ENCODE data around the gene ACTBL2.
A peak's percentile ranks its signal among the peaks of the same experiment; 100 is the strongest.

ACTBL2 gene

GRCh38 chr5:57442080-57442839 is 40.4 kb downstream of the ACTBL2 start:
- Histone ChIP-seq H3K4me3 (ENCODE audit: low read length) (peak overlapping the region; percentile 29), H3K36me3 (ENCODE audit: insufficient read depth, low read length) (no peaks in the 10 kb centered on the region), H3K9me3 (replicated peaks; ENCODE audit: low read length) (no peaks in the 10 kb centered on the region), H3K27me3 (ENCODE audit: control insufficient read depth, insufficient read depth, low read length) (no peaks in the 10 kb centered on the region), H3K9ac (ENCODE audit: low read depth, low read length) (peak overlapping the region; percentile 51), H3K4me2 (ENCODE audit: low read length) (peak overlapping the region; percentile 71), H3K4me1 (ENCODE audit: control insufficient read depth, insufficient read depth, low read length) (peaks cover 37% of the 10 kb centered on the region)

DNA sequence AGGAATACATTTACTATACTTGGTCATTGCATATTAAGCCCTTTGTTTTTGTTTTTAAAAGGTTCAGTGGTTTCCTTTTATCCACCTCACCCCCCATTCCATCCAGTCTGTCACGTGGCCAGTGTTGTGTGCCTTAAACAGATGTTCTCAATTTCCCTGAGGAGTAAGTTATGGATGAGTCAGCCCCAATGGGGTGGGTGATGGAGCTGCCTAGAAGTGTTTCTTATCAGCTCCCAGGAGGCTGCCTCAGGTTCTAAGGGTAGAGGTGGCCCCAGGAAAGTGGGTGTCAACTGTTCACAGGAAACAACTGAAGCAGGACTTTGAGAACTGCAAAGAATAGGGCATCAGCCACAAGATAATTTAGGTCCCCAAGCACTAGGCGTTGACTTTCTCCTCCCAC is 41.1 kb downstream of the ACTBL2 start:
- H3K9ac ChIP-seq (ENCODE audit: low read depth, low read length) = peak overlapping the region; percentile 51
- no peaks in the 10 kb centered on the region for H3K36me3 ChIP-seq (ENCODE audit: insufficient read depth, low read length)
- H3K9me3 ChIP-seq (replicated peaks; ENCODE audit: low read length) = no peaks in the 10 kb centered on the region
- H3K27me3 ChIP-seq (ENCODE audit: control insufficient read depth, insufficient read depth, low read length) = no peaks in the 10 kb centered on the region
- H3K4me3 ChIP-seq (ENCODE audit: low read length) = peak overlapping the region; percentile 29
- H3K4me2 ChIP-seq (ENCODE audit: low read length) = peak overlapping the region; percentile 71
- peaks cover 37% of the 10 kb centered on the region for H3K4me1 ChIP-seq (ENCODE audit: control insufficient read depth, insufficient read depth, low read length)

- H3K27me3 ChIP-seq (ENCODE audit: control insufficient read depth, insufficient read depth, low read length) = no peaks in the 10 kb centered on the region
- H3K36me3 ChIP-seq (ENCODE audit: insufficient read depth, low read length) = no peaks in the 10 kb centered on the region
- H3K4me2 ChIP-seq (ENCODE audit: low read length) = no peak overlapping the region
- H3K9ac ChIP-seq (ENCODE audit: low read depth, low read length) = no peak overlapping the region
- no peaks in the 10 kb centered on the region for H3K9me3 ChIP-seq (replicated peaks; ENCODE audit: low read length)
- no peak overlapping the region for H3K4me3 ChIP-seq (ENCODE audit: low read length)
- H3K4me1 ChIP-seq (ENCODE audit: control insufficient read depth, insufficient read depth, low read length) = peaks cover 53% of the 10 kb centered on the region
These were observed 43.0 kb downstream of the ACTBL2 start for GRCh38 chr5:57439601-57440000.

DNA sequence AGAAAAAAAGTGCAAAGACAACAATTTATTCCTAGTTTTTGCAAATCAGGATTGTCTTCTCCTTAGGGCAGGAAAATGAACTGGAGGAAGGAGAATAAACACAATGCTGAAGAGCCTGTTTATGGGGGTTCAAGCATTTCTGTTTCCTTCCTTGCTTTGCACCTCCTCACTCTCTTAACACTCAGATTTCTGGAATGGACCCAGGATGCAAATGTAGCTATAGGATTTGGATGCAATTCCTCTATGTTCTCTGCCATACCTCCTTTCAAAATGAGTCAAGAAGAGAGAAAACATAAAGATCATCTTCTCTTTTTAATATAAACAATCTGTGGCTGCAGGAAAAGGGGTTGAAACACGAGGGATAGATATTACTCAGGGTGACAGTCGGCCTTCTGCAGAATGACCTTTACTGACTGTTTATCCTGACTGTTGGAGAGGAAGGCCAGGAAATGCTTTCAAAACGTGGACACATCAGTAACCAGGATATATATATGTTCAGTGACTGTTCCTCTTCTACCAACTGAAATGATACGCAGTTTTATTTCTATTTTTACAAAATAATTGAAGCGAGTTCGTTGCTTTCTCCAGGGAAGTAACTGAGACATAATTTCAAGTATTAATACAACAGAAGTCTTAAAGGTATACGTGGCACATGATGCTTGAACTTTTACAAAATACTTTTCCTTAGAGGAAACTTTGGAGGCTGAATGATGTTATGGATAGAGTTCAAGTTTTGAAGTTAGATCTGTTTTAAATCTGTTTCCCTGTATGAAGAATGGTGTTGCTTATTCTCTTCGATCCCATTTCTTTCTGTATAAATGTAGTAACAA is 44.4 kb downstream of the ACTBL2 start:
- no peaks in the 10 kb centered on the region for H3K27me3 ChIP-seq (ENCODE audit: control insufficient read depth, insufficient read depth, low read length)
- no peak overlapping the region for H3K9ac ChIP-seq (ENCODE audit: low read depth, low read length)
- H3K4me2 ChIP-seq (ENCODE audit: low read length) = no peak overlapping the region
- no peaks in the 10 kb centered on the region for H3K9me3 ChIP-seq (replicated peaks; ENCODE audit: low read length)
- no peak overlapping the region for H3K4me3 ChIP-seq (ENCODE audit: low read length)
- H3K4me1 ChIP-seq (ENCODE audit: control insufficient read depth, insufficient read depth, low read length) = peaks cover 53% of the 10 kb centered on the region
- no peaks in the 10 kb centered on the region for H3K36me3 ChIP-seq (ENCODE audit: insufficient read depth, low read length)

GRCh38 chr5:57436586-57436985 is 46.0 kb downstream of the ACTBL2 start:
- Histone ChIP-seq H3K4me2 (ENCODE audit: low read length) (no peak overlapping the region), H3K9me3 (replicated peaks; ENCODE audit: low read length) (no peaks in the 10 kb centered on the region), H3K9ac (ENCODE audit: low read depth, low read length) (no peak overlapping the region), H3K4me1 (ENCODE audit: control insufficient read depth, insufficient read depth, low read length) (peaks cover 37% of the 10 kb centered on the region), H3K27me3 (ENCODE audit: control insufficient read depth, insufficient read depth, low read length) (no peaks in the 10 kb centered on the region), H3K4me3 (ENCODE audit: low read length) (no peak overlapping the region), H3K36me3 (ENCODE audit: insufficient read depth, low read length) (no peaks in the 10 kb centered on the region)

- H3K9me3 ChIP-seq (replicated peaks; ENCODE audit: low read length) = no peaks in the 10 kb centered on the region
These were observed 46.9 kb downstream of the ACTBL2 start for GRCh38 chr5:57435701-57436134.

GRCh38 chr5:57434683-57435082 is 47.9 kb downstream of the ACTBL2 start:
- Histone ChIP-seq H3K4me2 (ENCODE audit: low read length) (no peak overlapping the region), H3K4me3 (ENCODE audit: low read length) (no peak overlapping the region), H3K4me1 (ENCODE audit: control insufficient read depth, insufficient read depth, low read length) (peaks cover 29% of the 10 kb centered on the region)

More at GRCh38 chr5:57435701-57436134, 46.9 kb downstream of the ACTBL2 start:
- H3K27me3 ChIP-seq (ENCODE audit: control insufficient read depth, insufficient read depth, low read length) = no peaks in the 10 kb centered on the region
- H3K4me3 ChIP-seq (ENCODE audit: low read length) = no peak overlapping the region
- peak overlapping the region; percentile 18 for H3K9ac ChIP-seq (ENCODE audit: low read depth, low read length)
- H3K4me1 ChIP-seq (ENCODE audit: control insufficient read depth, insufficient read depth, low read length) = peaks cover 29% of the 10 kb centered on the region
- H3K36me3 ChIP-seq (ENCODE audit: insufficient read depth, low read length) = no peaks in the 10 kb centered on the region
- H3K4me2 ChIP-seq (ENCODE audit: low read length) = peak overlapping the region; percentile 9

DNA sequence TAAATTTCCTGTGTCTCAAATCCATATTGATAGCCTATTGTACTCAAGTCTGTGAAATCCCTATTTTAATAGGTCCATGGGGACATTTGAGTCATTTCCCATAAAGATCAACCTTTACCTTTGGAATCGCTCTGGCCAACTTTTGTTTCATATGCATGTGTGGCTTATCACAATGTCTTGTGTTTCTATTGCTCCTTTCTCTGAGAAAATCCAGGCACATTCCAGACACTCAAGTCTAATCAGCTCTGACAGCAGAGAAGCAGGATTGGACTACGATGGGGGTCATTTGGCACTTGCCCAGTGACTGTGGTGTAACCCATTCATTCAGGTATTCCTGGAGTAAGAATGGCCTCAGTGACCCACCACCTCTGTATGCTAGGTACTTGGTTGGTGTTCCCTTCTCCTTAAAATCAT is 48.4 kb downstream of the ACTBL2 start:
- no peaks in the 10 kb centered on the region for H3K36me3 ChIP-seq (ENCODE audit: insufficient read depth, low read length)
- peaks cover 29% of the 10 kb centered on the region for H3K4me1 ChIP-seq (ENCODE audit: control insufficient read depth, insufficient read depth, low read length)
- H3K9ac ChIP-seq (ENCODE audit: low read depth, low read length) = no peak overlapping the region
- no peak overlapping the region for H3K4me2 ChIP-seq (ENCODE audit: low read length)
- no peak overlapping the region for H3K4me3 ChIP-seq (ENCODE audit: low read length)
- no peaks in the 10 kb centered on the region for H3K9me3 ChIP-seq (replicated peaks; ENCODE audit: low read length)
- H3K27me3 ChIP-seq (ENCODE audit: control insufficient read depth, insufficient read depth, low read length) = no peaks in the 10 kb centered on the region

More at GRCh38 chr5:57434683-57435082, 47.9 kb downstream of the ACTBL2 start:
- no peaks in the 10 kb centered on the region for H3K36me3 ChIP-seq (ENCODE audit: insufficient read depth, low read length)
- H3K9ac ChIP-seq (ENCODE audit: low read depth, low read length) = no peak overlapping the region
- no peaks in the 10 kb centered on the region for H3K27me3 ChIP-seq (ENCODE audit: control insufficient read depth, insufficient read depth, low read length)
- no peaks in the 10 kb centered on the region for H3K9me3 ChIP-seq (replicated peaks; ENCODE audit: low read length)

GRCh38 chr5:57432876-57433275 is 49.7 kb downstream of the ACTBL2 start:
- Histone ChIP-seq H3K9ac (ENCODE audit: low read depth, low read length) (no peak overlapping the region), H3K4me1 (ENCODE audit: control insufficient read depth, insufficient read depth, low read length) (peaks cover 19% of the 10 kb centered on the region), H3K27me3 (ENCODE audit: control insufficient read depth, insufficient read depth, low read length) (no peaks in the 10 kb centered on the region), H3K36me3 (ENCODE audit: insufficient read depth, low read length) (no peaks in the 10 kb centered on the region), H3K9me3 (replicated peaks; ENCODE audit: low read length) (no peaks in the 10 kb centered on the region), H3K4me3 (ENCODE audit: low read length) (no peak overlapping the region), H3K4me2 (ENCODE audit: low read length) (no peak overlapping the region)

GRCh38 chr5:57431759-57432158 is 50.9 kb downstream of the ACTBL2 start:
- Histone ChIP-seq H3K27me3 (ENCODE audit: control insufficient read depth, insufficient read depth, low read length) (no peaks in the 10 kb centered on the region), H3K36me3 (ENCODE audit: insufficient read depth, low read length) (no peaks in the 10 kb centered on the region), H3K4me2 (ENCODE audit: low read length) (no peak overlapping the region), H3K9me3 (replicated peaks; ENCODE audit: low read length) (no peaks in the 10 kb centered on the region), H3K9ac (ENCODE audit: low read depth, low read length) (no peak overlapping the region), H3K4me1 (ENCODE audit: control insufficient read depth, insufficient read depth, low read length) (peaks cover 16% of the 10 kb centered on the region), H3K4me3 (ENCODE audit: low read length) (no peak overlapping the region)

Data from skeletal muscle satellite cell (primary cell).